Cardiac muscle cell (in vitro differentiated cells and primary cell): ENCODE data around the gene CRAMP1. TPM values are rescaled to one million over a fixed set of nuclear protein-coding genes. Genes with fewer than 3 reads are reported as not detected.

Source experiments
- DNase-seq, 2 donors: peaks; one replicate each; pipeline versions ENCODE4 v3.0.0 to v3.0.0-alpha.2; 2010 to 2017; ENCODE audit warnings: low read depth in 1 of 2, low spot score in 1 of 2
- H3K27ac ChIP-seq: fragments of 200-600 bp; sonication (generic); 2 replicates; pipeline ENCODE4 v1.5.1; 2016
- H3K27me3 ChIP-seq: fragments of 200-600 bp; sonication (generic); 2 replicates; pipeline ENCODE4 v1.6.0; 2016; ENCODE audit warnings: control low read depth
- H3K36me3 ChIP-seq: fragments of 200-600 bp; sonication (generic); 2 replicates; pipeline ENCODE4 v1.5.1; 2016; ENCODE audit warnings: control low read depth
- H3K4me1 ChIP-seq: fragments of 200-600 bp; sonication (generic); 2 replicates; pipeline ENCODE4 v1.8.1; 2017; ENCODE audit warnings: low read depth, mild to moderate bottlenecking, mixed run types
- H3K4me3 ChIP-seq: fragments of 200-600 bp; sonication (generic); 2 replicates; pipeline ENCODE4 v1.5.1; 2016; ENCODE audit warnings: mild to moderate bottlenecking
- H3K9me3 ChIP-seq: fragments of 200-600 bp; sonication (generic); 2 replicates; pipeline ENCODE4 v1.5.1; 2017; ENCODE audit warnings: low read depth, mild to moderate bottlenecking, control low read depth
- CTCF ChIP-seq: IDR thresholded peaks from 2 replicates; pipeline ENCODE4 v1.5.1; 2012; ENCODE audit warnings: low read depth, mild to moderate bottlenecking, low read length
- polyA plus RNA-seq: library from polyadenylated mRNA; unstranded; fragments of >200 nt; fragmentation: Nextera tagmentation; extraction: Ambion mirVana; gene quantifications from 2 replicates; pipeline ENCODE4 v1.2.1, GENCODE V29; 2016
- total RNA-seq: library from RNA; depleted of rRNA; stranded (reverse); fragments of >200 nt; gene quantifications from 2 replicates; pipeline ENCODE4 v1.2.3, GENCODE V29; 2016

Gene CRAMP1
- total and polyA plus RNA-seq, 2 experiments from 2014 or later = 7.7 to 15.3 TPM

DNA sequence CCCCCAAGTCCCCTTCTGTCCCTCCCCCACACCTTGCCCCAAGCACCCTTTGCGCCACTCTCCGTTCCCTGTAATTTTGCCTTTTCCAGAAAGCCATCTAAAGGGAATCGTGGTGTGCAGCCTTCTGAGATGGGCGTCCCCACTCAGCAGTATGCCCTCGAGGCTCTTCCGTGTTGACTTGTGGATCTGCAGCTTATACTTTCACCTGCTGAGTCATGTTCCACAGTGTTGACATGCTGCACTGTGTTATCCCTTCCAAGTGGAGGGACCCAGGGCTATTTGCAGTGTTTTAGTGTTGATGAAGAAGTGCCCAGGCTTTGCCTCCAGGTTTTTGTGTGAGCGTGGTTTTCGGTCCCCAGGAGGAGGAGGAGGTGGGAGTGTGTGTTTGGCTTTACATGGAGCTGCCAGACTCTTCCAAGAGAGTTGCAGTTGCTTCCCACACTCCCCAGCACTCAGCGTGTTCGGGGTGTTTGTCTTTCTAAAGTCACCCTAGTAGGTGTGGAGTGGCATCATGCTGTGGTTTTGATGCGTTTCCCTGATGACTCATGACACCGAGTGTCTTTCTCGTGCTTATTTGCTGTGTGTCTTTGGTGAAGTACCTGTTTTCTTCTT, 33.9 kb downstream of the CRAMP1 start:
- DNase-seq = no peak
- Histone ChIP-seq H3K9me3 (no peaks in the 10 kb centered on the region), H3K4me3 (no peak overlapping the region), H3K27ac (no peak overlapping the region), H3K4me1 (no peaks in the 10 kb centered on the region), H3K27me3 (no peaks in the 10 kb centered on the region), H3K36me3 (peaks cover 12% of the 10 kb centered on the region)
- no peak for TF ChIP-seq CTCF

- Histone ChIP-seq H3K4me3 (no peak overlapping the region), H3K27ac (no peak overlapping the region), H3K4me1 (no peaks in the 10 kb centered on the region), H3K36me3 (peaks cover 5% of the 10 kb centered on the region), H3K9me3 (no peaks in the 10 kb centered on the region), H3K27me3 (no peaks in the 10 kb centered on the region)
- DNase-seq = no peak
- TF ChIP-seq CTCF = no peak
Measured at GRCh38 chr16:1647856-1648255, 35.7 kb downstream of the CRAMP1 start.

DNA sequence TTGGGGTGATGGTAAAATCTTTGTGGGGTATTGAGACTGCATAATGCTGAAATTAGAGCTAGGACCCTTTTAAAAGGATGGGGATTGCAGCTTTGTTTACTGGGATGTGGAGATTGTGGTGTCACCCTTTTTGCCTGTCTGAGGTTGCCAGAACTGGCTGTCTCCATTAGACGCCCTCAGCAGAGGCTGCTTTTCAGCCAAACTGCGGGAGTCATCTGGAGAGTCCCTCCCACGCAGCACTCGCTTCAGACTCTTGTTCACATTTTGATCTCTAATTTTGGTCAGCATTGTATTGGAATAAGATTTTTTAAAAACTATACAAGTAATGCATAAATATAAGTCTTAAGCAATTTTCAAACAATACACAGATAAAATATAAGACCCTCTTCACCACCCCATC, 38.0 kb downstream of the CRAMP1 start:
- Histone ChIP-seq H3K27ac (no peak overlapping the region), H3K9me3 (no peaks in the 10 kb centered on the region), H3K4me1 (no peaks in the 10 kb centered on the region), H3K27me3 (no peaks in the 10 kb centered on the region), H3K4me3 (no peak overlapping the region), H3K36me3 (peaks cover 14% of the 10 kb centered on the region)
- TF ChIP-seq CTCF = no peak
- no peak for DNase-seq

DNA sequence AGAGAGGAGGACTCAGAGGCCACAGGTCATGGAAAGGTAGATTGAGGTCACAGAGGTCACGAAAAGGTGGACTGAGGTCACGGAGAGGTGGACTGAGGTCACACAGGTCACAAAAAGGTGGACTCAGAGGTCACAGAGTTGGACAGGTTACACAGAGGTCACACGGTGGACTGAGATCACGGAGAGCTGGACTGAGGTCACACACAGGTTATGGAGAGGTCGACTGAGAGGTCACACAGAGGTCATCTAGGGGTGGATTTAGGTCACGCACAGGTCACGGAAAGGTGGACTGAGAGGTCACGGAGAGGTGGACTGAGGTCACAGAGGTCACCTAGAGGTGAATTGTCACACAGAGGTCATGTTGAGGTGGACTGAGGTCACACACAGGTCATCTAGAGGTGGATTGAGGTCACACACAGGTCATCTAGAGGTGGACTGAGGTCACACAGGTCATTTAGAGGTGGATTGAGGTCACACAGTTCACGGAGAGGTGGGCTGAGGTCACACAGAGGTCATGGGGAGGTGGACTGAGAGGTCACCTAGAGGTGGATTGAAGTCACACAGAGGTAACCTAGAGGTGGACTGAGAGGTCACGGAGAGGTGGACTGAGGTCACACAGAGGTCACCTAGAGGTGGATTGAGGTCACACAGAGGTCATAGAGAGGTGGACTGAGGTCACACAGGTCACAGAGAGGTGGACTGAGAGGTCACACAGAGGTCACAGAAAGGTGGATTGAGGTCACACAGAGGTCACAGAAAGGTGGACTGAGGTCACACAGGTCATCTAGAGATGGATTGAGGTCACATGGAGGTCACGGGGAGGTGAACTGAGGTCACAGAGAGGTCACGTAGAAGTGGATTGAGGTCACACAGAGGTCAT, 39.2 kb downstream of the CRAMP1 start:
- DNase-seq = peak; percentile 11 to 17
- H3K27me3 ChIP-seq = no peaks in the 10 kb centered on the region
- H3K4me3 ChIP-seq = no peak overlapping the region
- no peak for TF ChIP-seq CTCF
- no peaks in the 10 kb centered on the region for H3K9me3 ChIP-seq
- no peak overlapping the region for H3K27ac ChIP-seq
- peaks cover 26% of the 10 kb centered on the region for H3K36me3 ChIP-seq
- no peaks in the 10 kb centered on the region for H3K4me1 ChIP-seq

- Histone ChIP-seq H3K9me3 (no peaks in the 10 kb centered on the region), H3K36me3 (peaks cover 26% of the 10 kb centered on the region), H3K4me3 (no peak overlapping the region), H3K27me3 (no peaks in the 10 kb centered on the region), H3K27ac (no peak overlapping the region), H3K4me1 (no peaks in the 10 kb centered on the region)
- DNase-seq = peak in 1 of 2 donors; percentile 3
- no peak for TF ChIP-seq CTCF
Measured at GRCh38 chr16:1651974-1652312, 39.8 kb downstream of the CRAMP1 start.
